Fibroblast of villous mesenchyme (primary cell): ENCODE data around the gene SPATA19. TPM values are rescaled to one million over a fixed set of nuclear protein-coding genes. Genes with fewer than 3 reads are reported as not detected.

ENCODE experiments used
- DNase-seq: peaks from one replicate; pipeline ENCODE4 v3.0.0-alpha.2; 2010; ENCODE audit warnings: low read depth
- H3K4me3 ChIP-seq: 2 replicates; pipeline ENCODE4 v1.5.1; 2011; ENCODE audit warnings: low read depth, mild to moderate bottlenecking, low read length
- total RNA-seq: library from RNA; depleted of rRNA; stranded (reverse); fragments of >200 nt; gene quantifications from 2 replicates; pipeline ENCODE4 v1.2.3, GENCODE V29; 2012
- TF ChIP-seq, protein P1 (sequence below): IDR thresholded peaks from 2 replicates; pipeline ENCODE4 v1.5.1; 2012; ENCODE audit warnings: low read depth, mild to moderate bottlenecking, low read length; ENCODE audit not compliant: insufficient read depth

SPATA19 gene
- total RNA-seq, 1 donor: not detected

DNA sequence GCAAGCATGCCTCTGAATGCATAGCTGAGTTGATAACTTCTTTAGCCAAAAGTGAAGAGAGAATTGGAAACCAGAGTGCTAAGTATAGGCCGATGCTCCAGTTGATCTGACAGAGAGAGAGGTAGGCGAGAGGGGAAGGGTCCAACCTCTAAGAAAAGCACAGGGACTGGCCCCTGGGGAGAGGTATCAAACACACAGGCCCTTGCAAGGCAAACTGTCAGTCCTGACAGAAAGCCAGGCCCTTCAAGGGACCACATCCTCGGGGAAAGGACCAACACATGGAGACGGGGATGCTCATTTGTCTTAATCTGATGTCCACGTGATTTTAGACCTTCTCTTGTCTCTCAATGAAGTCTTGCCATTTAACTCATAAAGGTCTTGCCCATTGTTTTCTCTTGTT is 43.9 kb upstream of the SPATA19 start:
- TF ChIP-seq, protein P1, sequence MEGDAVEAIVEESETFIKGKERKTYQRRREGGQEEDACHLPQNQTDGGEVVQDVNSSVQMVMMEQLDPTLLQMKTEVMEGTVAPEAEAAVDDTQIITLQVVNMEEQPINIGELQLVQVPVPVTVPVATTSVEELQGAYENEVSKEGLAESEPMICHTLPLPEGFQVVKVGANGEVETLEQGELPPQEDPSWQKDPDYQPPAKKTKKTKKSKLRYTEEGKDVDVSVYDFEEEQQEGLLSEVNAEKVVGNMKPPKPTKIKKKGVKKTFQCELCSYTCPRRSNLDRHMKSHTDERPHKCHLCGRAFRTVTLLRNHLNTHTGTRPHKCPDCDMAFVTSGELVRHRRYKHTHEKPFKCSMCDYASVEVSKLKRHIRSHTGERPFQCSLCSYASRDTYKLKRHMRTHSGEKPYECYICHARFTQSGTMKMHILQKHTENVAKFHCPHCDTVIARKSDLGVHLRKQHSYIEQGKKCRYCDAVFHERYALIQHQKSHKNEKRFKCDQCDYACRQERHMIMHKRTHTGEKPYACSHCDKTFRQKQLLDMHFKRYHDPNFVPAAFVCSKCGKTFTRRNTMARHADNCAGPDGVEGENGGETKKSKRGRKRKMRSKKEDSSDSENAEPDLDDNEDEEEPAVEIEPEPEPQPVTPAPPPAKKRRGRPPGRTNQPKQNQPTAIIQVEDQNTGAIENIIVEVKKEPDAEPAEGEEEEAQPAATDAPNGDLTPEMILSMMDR: no peak
- no peak for DNase-seq
- H3K4me3 ChIP-seq: no peak overlapping the region

DNA sequence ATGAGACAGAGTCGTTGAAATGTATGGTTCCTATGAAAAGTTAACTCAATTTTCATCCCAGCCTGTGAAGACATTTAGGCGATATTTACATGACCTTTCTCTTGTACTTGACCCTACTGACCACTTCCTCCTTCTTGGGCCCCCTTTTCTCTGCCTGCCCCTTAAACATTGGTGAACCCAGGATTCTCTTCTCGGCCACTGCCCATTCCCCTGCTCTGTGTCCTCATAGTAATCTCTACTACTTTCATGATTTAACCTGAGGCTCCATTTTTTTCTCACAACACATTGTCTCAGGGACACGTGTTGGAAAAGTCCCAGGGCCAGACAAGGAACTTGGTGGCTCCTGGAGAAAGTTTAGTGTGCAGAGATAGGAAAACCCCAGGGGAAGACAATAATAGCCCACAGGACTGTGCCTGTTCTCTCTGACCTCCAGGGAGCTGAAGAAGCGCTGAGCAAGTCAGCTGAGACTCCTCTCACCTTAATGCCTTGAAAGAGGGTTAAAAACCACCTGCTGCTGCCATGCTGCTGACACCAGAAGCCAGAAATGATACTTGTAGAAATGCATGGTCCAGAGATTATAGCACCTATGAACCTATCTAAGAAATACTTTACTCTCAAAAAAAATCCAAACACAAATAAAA is 42.5 kb upstream of the SPATA19 start:
- DNase-seq: no peak
- TF ChIP-seq, protein P1: no peak
- no peak overlapping the region for H3K4me3 ChIP-seq

DNA sequence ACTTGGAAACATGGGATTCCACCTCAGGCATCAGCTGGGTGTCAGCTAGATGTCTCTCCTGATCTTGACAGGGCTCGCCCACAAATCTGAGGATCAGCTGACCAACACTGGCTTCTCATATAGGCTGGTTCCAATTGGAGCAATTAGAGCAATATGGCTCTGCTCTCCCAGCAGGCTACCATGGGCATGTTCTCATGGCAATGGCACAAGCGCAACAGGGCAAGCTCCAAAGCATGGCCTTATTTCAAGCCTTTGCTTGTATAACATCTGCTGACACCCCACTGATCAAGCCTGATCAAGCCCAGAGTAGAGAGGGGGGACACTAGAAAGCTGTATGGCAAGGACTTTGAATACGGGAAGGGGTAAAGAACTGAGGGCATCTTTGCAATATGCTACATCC is 40.7 kb upstream of the SPATA19 start:
- no peak overlapping the region for H3K4me3 ChIP-seq
- DNase-seq: no peak
- TF ChIP-seq, protein P1: no peak

DNA sequence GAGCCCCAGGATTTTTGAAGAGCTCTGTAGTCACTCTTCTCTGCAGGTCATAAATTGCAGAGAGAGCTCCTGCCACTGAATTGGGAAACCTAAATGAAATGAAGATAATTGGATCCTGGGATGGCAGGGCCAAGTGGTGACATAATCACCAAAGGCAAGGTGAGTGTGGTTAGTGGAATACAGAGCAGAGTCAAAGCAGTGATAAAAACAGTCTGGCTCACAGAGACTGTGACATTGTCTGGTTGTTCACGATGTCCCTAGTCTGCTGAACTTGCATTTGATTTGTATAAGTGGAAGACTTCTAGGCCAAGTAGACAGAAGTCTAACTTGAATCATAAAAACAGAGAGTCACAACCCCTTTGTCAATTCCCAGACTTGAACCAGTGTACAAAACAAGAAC is 26.8 kb upstream of the SPATA19 start:
- no peak overlapping the region for H3K4me3 ChIP-seq
- TF ChIP-seq, protein P1: no peak
- DNase-seq: no peak

DNA sequence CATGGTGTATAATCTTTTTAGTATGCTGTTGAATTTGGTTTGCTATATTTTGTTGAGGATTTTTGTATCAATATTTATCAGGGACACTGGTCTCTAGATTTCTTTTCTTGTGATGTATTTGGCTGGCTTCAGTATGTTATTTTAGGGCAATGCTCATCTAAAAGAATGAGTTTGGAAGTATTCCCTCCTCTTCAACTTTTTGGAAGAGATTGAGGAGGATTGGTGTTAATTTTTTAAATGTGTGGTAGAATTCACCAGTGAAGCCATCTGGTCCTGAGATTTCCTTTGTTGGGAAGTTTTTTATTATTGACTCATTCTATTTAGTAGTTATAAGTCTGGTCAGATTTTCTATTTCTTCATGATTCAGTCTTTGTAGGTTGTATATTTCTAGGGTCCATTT is 22.1 kb upstream of the SPATA19 start:
- no peak for DNase-seq
- TF ChIP-seq, protein P1: no peak
- H3K4me3 ChIP-seq: no peak overlapping the region

DNA sequence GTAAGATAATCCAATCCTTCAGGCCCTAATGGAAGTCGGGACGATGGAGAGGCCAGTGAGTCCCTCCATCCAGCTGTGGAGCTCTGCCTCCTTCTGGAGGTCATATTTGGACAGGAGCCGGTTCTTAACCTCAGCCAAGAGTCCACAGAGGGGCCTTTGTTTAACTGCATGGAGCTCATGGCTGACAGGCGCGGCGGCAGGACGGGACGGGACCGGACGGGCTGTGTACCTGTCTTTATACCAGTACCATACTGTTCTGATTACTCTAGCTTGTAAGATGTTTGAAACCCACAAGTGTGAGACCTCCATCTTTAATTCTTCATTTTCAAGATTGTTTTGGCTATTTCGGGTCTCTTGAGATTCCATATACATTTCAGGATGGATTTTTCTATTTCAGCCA is 20.2 kb upstream of the SPATA19 start:
- no peak for DNase-seq
- TF ChIP-seq, protein P1: no peak
- no peak overlapping the region for H3K4me3 ChIP-seq

DNA sequence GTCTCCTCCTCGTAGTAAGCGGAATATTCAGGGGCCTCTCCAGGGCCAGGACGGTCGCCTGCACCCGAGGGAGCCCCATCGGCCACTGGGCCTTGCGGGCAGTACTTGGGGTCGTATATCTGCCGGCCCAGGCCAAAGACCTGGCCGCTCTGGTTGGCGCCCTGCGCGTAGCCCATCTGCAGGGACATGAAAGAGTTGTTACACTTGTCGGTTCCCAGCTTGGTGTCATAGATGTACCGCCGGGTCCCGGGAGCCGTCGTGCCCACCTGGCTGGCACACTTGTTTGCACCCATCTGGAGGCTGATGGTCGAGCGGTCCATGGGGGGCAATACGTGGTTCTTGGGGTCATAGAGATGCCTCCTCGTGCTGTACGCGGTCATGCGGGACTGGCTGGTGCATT is 19.4 kb upstream of the SPATA19 start:
- DNase-seq: no peak
- no peak overlapping the region for H3K4me3 ChIP-seq
- TF ChIP-seq, protein P1: no peak
